Ishikawa (cell line): ENCODE results near the gene EXTL2.

Experiments
- CEBPB ChIP-seq: IDR thresholded peaks from 2 replicates; pipeline ENCODE4 v1.6.1; 2012
- CREB1 ChIP-seq: IDR thresholded peaks from 2 replicates; pipeline ENCODE4 v1.6.1; 2012; ENCODE audit warnings: low read depth
- EGR1 ChIP-seq: IDR thresholded peaks from 2 replicates; pipeline ENCODE4 v1.6.1; 2012
- EP300 ChIP-seq: IDR thresholded peaks from 2 replicates; pipeline ENCODE4 v1.6.1; 2012; ENCODE audit warnings: borderline replicate concordance
- FOXM1 ChIP-seq: IDR thresholded peaks from 2 replicates; pipeline ENCODE4 v1.6.1; 2012; ENCODE audit warnings: low read depth, borderline replicate concordance

DNA sequence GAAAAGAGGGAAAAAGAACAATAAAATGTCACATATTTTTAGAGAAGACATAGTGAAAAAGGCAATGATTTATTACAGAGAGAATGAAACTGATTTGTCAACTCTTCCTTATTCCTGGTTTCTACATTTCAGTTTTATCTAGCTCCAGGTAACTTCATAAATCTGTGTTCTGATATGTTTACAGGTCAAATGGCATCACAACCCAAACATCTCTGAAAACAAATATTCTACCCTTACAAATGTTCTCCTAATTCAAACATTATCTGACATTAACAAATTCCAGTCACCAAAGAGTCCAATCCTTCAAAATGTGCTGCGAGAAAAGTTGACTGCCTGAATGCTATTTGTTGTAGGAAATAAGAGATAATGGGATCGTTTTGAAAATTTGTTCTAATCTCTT is 20.2 kb downstream of the EXTL2 start:
- no peak for TF ChIP-seq EP300
- no peak for TF ChIP-seq EGR1
- TF ChIP-seq CREB1: no peak
- TF ChIP-seq CEBPB: no peak
- TF ChIP-seq FOXM1: no peak
